NCI-H1694 treated with DMSO at 0.1 percent for 48 hours (cell line): ENCODE measurements around the gene LRRC30.
"Not testable (repeated sequence)": the region's sequence is repeated elsewhere in the genome, so short reads cannot be mapped to it uniquely, and the experiment has no call there.

Experiments used
- DNase-seq: peaks from one replicate; lab custom pipeline; 2025; lab: John Stamatoyannopoulos, UW

LRRC30 gene

GRCh38 chr18:7230626-7231349, at the start of gene LRRC30:
Gene LRRC30, plus strand, starts transcription at chr18:7231089. Its CDS starts 50 bp downstream, at chr18:7231139.
- no peak for DNase-seq

- no peak for DNase-seq
Measured at GRCh38 chr18:7185701-7186100, 45.2 kb upstream of the LRRC30 start.

GRCh38 chr18:7190547-7191156, 40.2 kb upstream of the LRRC30 start:
- DNase-seq: no peak

- DNase-seq: no peak
Measured at GRCh38 chr18:7191736-7192135, 39.2 kb upstream of the LRRC30 start.

- no peak for DNase-seq
Measured at GRCh38 chr18:7195266-7195665, 35.6 kb upstream of the LRRC30 start.

GRCh38 chr18:7196421-7196820, 34.5 kb upstream of the LRRC30 start:
- DNase-seq: no peak

GRCh38 chr18:7197854-7198253, 33.0 kb upstream of the LRRC30 start:
- no peak for DNase-seq

- DNase-seq: no peak
Measured at GRCh38 chr18:7198326-7198725, 32.6 kb upstream of the LRRC30 start.

GRCh38 chr18:7201096-7201495, 29.8 kb upstream of the LRRC30 start:
- DNase-seq: no peak

- peak; percentile 1 for DNase-seq
Measured at GRCh38 chr18:7202169-7202568, 28.7 kb upstream of the LRRC30 start.

GRCh38 chr18:7203601-7204000, 27.3 kb upstream of the LRRC30 start:
- DNase-seq: not testable (repeated sequence)

- no peak for DNase-seq
Measured at GRCh38 chr18:7205346-7205745, 25.5 kb upstream of the LRRC30 start.

- DNase-seq: peak; percentile 3
Measured at GRCh38 chr18:7206217-7206616, 24.7 kb upstream of the LRRC30 start.

- no peak for DNase-seq
Measured at GRCh38 chr18:7207366-7207915, 23.4 kb upstream of the LRRC30 start.

GRCh38 chr18:7221424-7222155, 9.3 kb upstream of the LRRC30 start:
- DNase-seq: peak; percentile 63

- no peak for DNase-seq
Measured at GRCh38 chr18:7224198-7224597, 6.7 kb upstream of the LRRC30 start.

- DNase-seq: no peak
Measured at GRCh38 chr18:7232218-7232617, 1.3 kb downstream of the LRRC30 start.

GRCh38 chr18:7233134-7233810, 2.4 kb downstream of the LRRC30 start:
- no peak for DNase-seq

- DNase-seq: no peak
Measured at GRCh38 chr18:7234091-7234490, 3.2 kb downstream of the LRRC30 start.

- DNase-seq: no peak
Measured at GRCh38 chr18:7234956-7235355, 4.1 kb downstream of the LRRC30 start.

- no peak for DNase-seq
Measured at GRCh38 chr18:7236072-7236471, 5.2 kb downstream of the LRRC30 start.

GRCh38 chr18:7236933-7237332, 6.0 kb downstream of the LRRC30 start:
- DNase-seq: no peak
